GM20000 (cell line): ENCODE data around the gene IGF1R.

Experiments
- DNase-seq: peaks from one replicate; pipeline ENCODE4 v3.0.0; 2012; ENCODE audit warnings: low spot score
- CTCF ChIP-seq: IDR thresholded peaks from 2 replicates; pipeline ENCODE4 v1.5.1; 2012; ENCODE audit warnings: mild to moderate bottlenecking, control low read depth; ENCODE audit errors: extremely low read depth, missing control alignments

Gene IGF1R

GRCh38 chr15:98676586-98677270 is 28.4 kb downstream of the IGF1R start:
- no peak for TF ChIP-seq CTCF
- DNase-seq = no peak

- no peak for DNase-seq
- no peak for TF ChIP-seq CTCF
These were observed 29.2 kb downstream of the IGF1R start for GRCh38 chr15:98677345-98678059.

- DNase-seq = no peak
- TF ChIP-seq CTCF = no peak
These were observed 30.1 kb downstream of the IGF1R start for GRCh38 chr15:98678484-98678883.

GRCh38 chr15:98681061-98681460 is 32.7 kb downstream of the IGF1R start:
- TF ChIP-seq CTCF = no peak

GRCh38 chr15:98682992-98683701 is 34.8 kb downstream of the IGF1R start:
- DNase-seq = no peak

More at GRCh38 chr15:98681061-98681460, 32.7 kb downstream of the IGF1R start:
- no peak for DNase-seq

GRCh38 chr15:98683831-98684230 is 35.5 kb downstream of the IGF1R start:
- DNase-seq = no peak

More at GRCh38 chr15:98682992-98683701, 34.8 kb downstream of the IGF1R start:
- no peak for TF ChIP-seq CTCF

More at GRCh38 chr15:98683831-98684230, 35.5 kb downstream of the IGF1R start:
- no peak for TF ChIP-seq CTCF
